Sigmoid colon (tissue), 7 donors: ENCODE data around the gene SRP19. TPM values are rescaled to one million over a fixed set of nuclear protein-coding genes. Genes with fewer than 3 reads are reported as not detected.

ENCODE experiments used
- DNase-seq: peaks from one replicate; pipeline ENCODE4 v3.0.0-alpha.2; 2019
- H3K27ac ChIP-seq, 4 donors: fragments of 200-600 bp; sonication (generic); one replicate each; pipeline ENCODE4 v1.5.1; 2016 to 2019; ENCODE audit warnings: mild to moderate bottlenecking in 1 of 4
- H3K27me3 ChIP-seq, 3 donors: fragments of 200-600 bp; sonication (generic); one replicate each; pipeline ENCODE4 v1.5.1; 2019; ENCODE audit warnings: mild to moderate bottlenecking in 1 of 3
- H3K36me3 ChIP-seq, 4 donors: fragments of 200-600 bp; sonication (generic); one replicate each; pipeline ENCODE4 v1.5.1; 2016 to 2019
- H3K4me1 ChIP-seq, 4 donors: fragments of 200-600 bp; sonication (generic); one replicate each; pipeline ENCODE4 v1.5.1; 2017 to 2019
- H3K4me3 ChIP-seq, 4 donors: fragments of 200-600 bp; sonication (generic); one replicate each; pipeline ENCODE4 v1.5.1; 2017 to 2019; ENCODE audit warnings: mild to moderate bottlenecking in 2 of 4, moderate library complexity in 1 of 4
- H3K9me3 ChIP-seq, 4 donors: fragments of 200-600 bp in 3 of 4; sonication (generic) in 3 of 4; one replicate each; pipeline versions ENCODE4 v1.5.1 to v1.6.1; 2013 to 2019
- CTCF ChIP-seq, 4 experiments: fragments of 450-650 bp in 3 of 4; fragments of 200-600 bp in 1 of 4; IDR thresholded peaks; one replicate each; pipeline ENCODE4 v1.5.1; 2016 to 2019; ENCODE audit warnings: antibody characterized with exemption in 4 of 4, mild to moderate bottlenecking in 3 of 4, moderate library complexity in 2 of 4
- EP300 ChIP-seq, 4 donors: sonication (generic); formaldehyde crosslinking; IDR thresholded peaks; one replicate each; pipeline ENCODE4 v1.6.1; 2017; ENCODE audit warnings: antibody characterized with exemption in 4 of 4
- POLR2A ChIP-seq, 2 donors: fragments of 450-650 bp; IDR thresholded peaks; one replicate each; pipeline ENCODE4 v1.6.1; 2016; ENCODE audit warnings: antibody characterized with exemption in 2 of 2, mild to moderate bottlenecking in 2 of 2, moderate library complexity in 2 of 2
- POLR2AphosphoS5 ChIP-seq, 4 donors: sonication (generic); formaldehyde crosslinking; IDR thresholded peaks; one replicate each; pipeline ENCODE4 v1.6.1; 2017; ENCODE audit warnings: antibody characterized with exemption in 4 of 4
- WGBS, 2 donors: extraction: QIAGEN DNeasy Blood & Tissue Kit; methylation state at CpG; one replicate each; pipeline ENCODE4 v1.1.7; 2013; 5-methylcytosine and 5-hydroxymethylcytosine counted together
- intact Hi-C: fragments of 100-400 bp; cut with DNase I; formaldehyde crosslinking; loops from one replicate; pipeline ENCODE4 v1.15.1; 2023
- polyA plus RNA-seq, 3 donors: library from polyadenylated mRNA; stranded (reverse); fragments of 200-250 nt; gene quantifications; one replicate each; pipeline ENCODE4 v1.2.3, GENCODE V29; 2013
- total RNA-seq, 4 donors: library from RNA; depleted of rRNA; stranded (reverse); fragments of >200 nt; gene quantifications; one replicate each; pipeline ENCODE4 v1.1.0, GENCODE V29; 2016
- donor health status: healthy with polysubstance abuse.
- donor health status: Bipolar disorder and iron deficiency.
- donor health status: healthy.

SRP19 gene
- total and polyA plus RNA-seq, 7 donors, result 37.1 to 78.6 (median 57.3) TPM

- intact Hi-C loops, result no loop called here
- Histone ChIP-seq H3K4me3 (no peak overlapping the region), H3K4me1 (peaks cover 0 to 4% (median 0%) of the 10 kb centered on the region in 4 donors), H3K36me3 (peaks cover 0 to 4% (median 0%) of the 10 kb centered on the region in 4 donors), H3K27ac (no peak overlapping the region), H3K9me3 (no peaks in the 10 kb centered on the region), H3K27me3 (no peaks in the 10 kb centered on the region)
- TF ChIP-seq POLR2AphosphoS5 (IDR thresholded peaks at IDR 0.05) (no peak), POLR2A (IDR thresholded peaks at IDR 0.05) (no peak), CTCF (IDR thresholded peaks at IDR 0.05) (no peak), EP300 (IDR thresholded peaks at IDR 0.05) (no peak)
- WGBS, 2 donors, result 70 to 90% methylated on average over 1 of the region's 1 CpG
- DNase-seq, result no peak
Observed at GRCh38 chr5:112844489-112844888, 16.6 kb upstream of the SRP19 start.

DNA sequence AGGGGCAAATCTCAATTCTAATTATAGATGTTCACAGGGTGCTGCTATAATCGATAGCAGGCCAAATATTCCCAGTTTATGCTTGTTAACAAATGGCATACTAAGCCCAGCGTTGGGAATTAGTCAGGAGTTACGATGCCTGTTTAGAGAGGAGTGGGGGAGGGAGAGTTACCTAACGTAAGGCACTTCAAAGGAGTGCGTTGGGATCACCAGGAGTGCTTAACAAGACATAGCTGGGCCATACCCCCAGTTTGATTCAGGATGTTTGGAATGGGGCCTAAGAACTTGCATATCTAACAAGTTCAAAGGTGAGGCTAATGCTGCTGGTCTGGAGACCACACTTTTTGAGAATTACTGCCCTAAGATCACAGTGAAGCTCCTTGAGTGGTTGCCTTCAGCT is 14.5 kb upstream of the SRP19 start:
- no peak for TF ChIP-seq POLR2AphosphoS5 (IDR thresholded peaks at IDR 0.05)
- no peak for TF ChIP-seq CTCF (IDR thresholded peaks at IDR 0.05)
- TF ChIP-seq POLR2A (IDR thresholded peaks at IDR 0.05), result no peak
- TF ChIP-seq EP300 (IDR thresholded peaks at IDR 0.05), result no peak
- DNase-seq, result no peak
- intact Hi-C loops, result loop anchor here (5.0 kb wide), 1 partner anchor 294 kb away; no protein-coding TSS in a partner anchor
- H3K9me3 ChIP-seq, result no peaks in the 10 kb centered on the region
- no peaks in the 10 kb centered on the region for H3K36me3 ChIP-seq
- H3K27me3 ChIP-seq, result no peaks in the 10 kb centered on the region
- H3K4me1 ChIP-seq, result peaks cover 0 to 4% (median 0%) of the 10 kb centered on the region in 4 donors
- no peak overlapping the region for H3K27ac ChIP-seq
- 88 to 91% methylated on average over 5 of the region's 5 CpGs for WGBS, 2 donors
- H3K4me3 ChIP-seq, result no peak overlapping the region

- no peaks in the 10 kb centered on the region for H3K36me3 ChIP-seq
- no peak overlapping the region for H3K27ac ChIP-seq
- TF ChIP-seq CTCF (IDR thresholded peaks at IDR 0.05) (no peak), POLR2A (IDR thresholded peaks at IDR 0.05) (no peak), EP300 (IDR thresholded peaks at IDR 0.05) (no peak), POLR2AphosphoS5 (IDR thresholded peaks at IDR 0.05) (no peak)
- H3K4me1 ChIP-seq, result peaks cover 0 to 4% (median 0%) of the 10 kb centered on the region in 4 donors
- no peak overlapping the region for H3K4me3 ChIP-seq
- intact Hi-C loops, result loop anchor here (5.0 kb wide), 1 partner anchor 295 kb away; no protein-coding TSS in a partner anchor
- no peak for DNase-seq
- no peaks in the 10 kb centered on the region for H3K9me3 ChIP-seq
- no peaks in the 10 kb centered on the region for H3K27me3 ChIP-seq
Observed at GRCh38 chr5:112847306-112847705, 13.8 kb upstream of the SRP19 start.

- H3K9me3 ChIP-seq, result no peaks in the 10 kb centered on the region
- H3K4me3 ChIP-seq, result no peak overlapping the region
- peaks cover 0 to 4% (median 0%) of the 10 kb centered on the region in 4 donors for H3K4me1 ChIP-seq
- no peak overlapping the region for H3K27ac ChIP-seq
- H3K36me3 ChIP-seq, result no peaks in the 10 kb centered on the region
- WGBS, 2 donors, result 49 to 50% methylated on average over 8 of the region's 8 CpGs
- DNase-seq, result no peak
- intact Hi-C loops, result loop anchor here (5.0 kb wide), 1 partner anchor 296 kb away; no protein-coding TSS in a partner anchor
- H3K27me3 ChIP-seq, result no peaks in the 10 kb centered on the region
- TF ChIP-seq EP300 (IDR thresholded peaks at IDR 0.05) (no peak), POLR2A (IDR thresholded peaks at IDR 0.05) (no peak), POLR2AphosphoS5 (IDR thresholded peaks at IDR 0.05) (no peak), CTCF (IDR thresholded peaks at IDR 0.05) (peak in 3 of 4 experiments; percentile 25 to 44 (median 40))
Observed at GRCh38 chr5:112848116-112848811, 12.8 kb upstream of the SRP19 start.
